ENCODE measurements around the gene PRSS56. TPM values are rescaled to one million over a fixed set of nuclear protein-coding genes. Genes with fewer than 3 reads are reported as not detected.

The PRSS56 gene
- total RNA-seq, 1 experiment from 2014 or later: not detected

GRCh38 chr2:232562515-232563151 lies 42.4 kb downstream of the PRSS56 start:
- Mint-ChIP-seq H3K27me3 (ENCODE audit: insufficient read depth, unreplicated experiment) (no peaks in the 10 kb centered on the region), H3K4me3 (ENCODE audit: unreplicated experiment) (no peak overlapping the region), H3K4me1 (ENCODE audit: low read depth, unreplicated experiment) (no peaks in the 10 kb centered on the region), H3K9me3 (ENCODE audit: unreplicated experiment) (no peaks in the 10 kb centered on the region), H3K36me3 (ENCODE audit: insufficient read depth, unreplicated experiment) (peaks cover 40% of the 10 kb centered on the region), H3K27ac (ENCODE audit: unreplicated experiment) (no peak overlapping the region)
- DNase-seq: no peak
- H3K4me3 ChIP-seq (ENCODE audit: low read depth, low read length): no peak overlapping the region
- H3K9me3 ChIP-seq: no peaks in the 10 kb centered on the region
- ChIA-PET CTCF (no interaction called here), POLR2A (no interaction called here)
- intact Hi-C loops (cut with micrococcal nuclease; ENCODE audit: unreplicated experiment): no loop called here
- no peaks in the 10 kb centered on the region for H3K4me1 ChIP-seq
- no peaks in the 10 kb centered on the region for H3K36me3 ChIP-seq (ENCODE audit: control insufficient read depth, insufficient read depth, low read length)
- no peaks in the 10 kb centered on the region for H3K27me3 ChIP-seq (replicated peaks; ENCODE audit: control insufficient read depth, insufficient read depth, low read length)
- no peak for TF ChIP-seq CTCF (IDR thresholded peaks at IDR 0.05; ENCODE audit: insufficient read depth in 1 of 2, low read depth in 1 of 2, low read length in 1 of 2, severe bottlenecking in 1 of 2, unreplicated experiment in 1 of 2)
- no TSS peak for BruUV-seq (replicated peaks)

GRCh38 chr2:232563580-232563979 lies 43.4 kb downstream of the PRSS56 start:
- POLR2A ChIA-PET: no interaction called here

GRCh38 chr2:232567721-232568120 lies 47.5 kb downstream of the PRSS56 start:
- Histone ChIP-seq H3K36me3 (ENCODE audit: control insufficient read depth, insufficient read depth, low read length) (peaks cover 2% of the 10 kb centered on the region), H3K27me3 (replicated peaks; ENCODE audit: control insufficient read depth, insufficient read depth, low read length) (no peaks in the 10 kb centered on the region), H3K9me3 (no peaks in the 10 kb centered on the region), H3K4me1 (no peaks in the 10 kb centered on the region), H3K4me3 (ENCODE audit: low read depth, low read length) (no peak overlapping the region)
- H3K4me1 Mint-ChIP-seq (ENCODE audit: low read depth, unreplicated experiment): no peaks in the 10 kb centered on the region
- no peak for DNase-seq
- TF ChIP-seq CTCF (IDR thresholded peaks at IDR 0.05; ENCODE audit: insufficient read depth in 1 of 2, low read depth in 1 of 2, low read length in 1 of 2, severe bottlenecking in 1 of 2, unreplicated experiment in 1 of 2): no peak
- H3K9me3 Mint-ChIP-seq (ENCODE audit: unreplicated experiment): no peaks in the 10 kb centered on the region
- no peak overlapping the region for H3K27ac Mint-ChIP-seq (ENCODE audit: unreplicated experiment)
- no peaks in the 10 kb centered on the region for H3K27me3 Mint-ChIP-seq (ENCODE audit: insufficient read depth, unreplicated experiment)
- ChIA-PET POLR2A (no interaction called here), CTCF (no interaction called here)
- peaks cover 35% of the 10 kb centered on the region for H3K36me3 Mint-ChIP-seq (ENCODE audit: insufficient read depth, unreplicated experiment)
- BruUV-seq (replicated peaks): no TSS peak
- H3K4me3 Mint-ChIP-seq (ENCODE audit: unreplicated experiment): no peak overlapping the region
- intact Hi-C loops (cut with micrococcal nuclease; ENCODE audit: unreplicated experiment): no loop called here

More at GRCh38 chr2:232563580-232563979, 43.4 kb downstream of the PRSS56 start:
- H3K4me3 Mint-ChIP-seq (ENCODE audit: unreplicated experiment): no peak overlapping the region
- no peaks in the 10 kb centered on the region for H3K4me1 Mint-ChIP-seq (ENCODE audit: low read depth, unreplicated experiment)
- CTCF ChIA-PET: no interaction called here
- H3K36me3 ChIP-seq (ENCODE audit: control insufficient read depth, insufficient read depth, low read length): no peaks in the 10 kb centered on the region; the same call in 1 of the 2 replicates
- no peaks in the 10 kb centered on the region for H3K27me3 ChIP-seq (replicated peaks; ENCODE audit: control insufficient read depth, insufficient read depth, low read length)
- H3K9me3 Mint-ChIP-seq (ENCODE audit: unreplicated experiment): no peaks in the 10 kb centered on the region
- DNase-seq: no peak
- no peaks in the 10 kb centered on the region for H3K9me3 ChIP-seq
- no peaks in the 10 kb centered on the region for H3K4me1 ChIP-seq
- no peak overlapping the region for H3K27ac Mint-ChIP-seq (ENCODE audit: unreplicated experiment)
- peaks cover 39% of the 10 kb centered on the region for H3K36me3 Mint-ChIP-seq (ENCODE audit: insufficient read depth, unreplicated experiment)
- H3K27me3 Mint-ChIP-seq (ENCODE audit: insufficient read depth, unreplicated experiment): no peaks in the 10 kb centered on the region
- intact Hi-C loops (cut with micrococcal nuclease; ENCODE audit: unreplicated experiment): no loop called here
- TF ChIP-seq CTCF (IDR thresholded peaks at IDR 0.05; ENCODE audit: insufficient read depth in 1 of 2, low read depth in 1 of 2, low read length in 1 of 2, severe bottlenecking in 1 of 2, unreplicated experiment in 1 of 2): no peak
- no peak overlapping the region for H3K4me3 ChIP-seq (ENCODE audit: low read depth, low read length)
- no TSS peak for BruUV-seq (replicated peaks)

All from Caco-2 (cell line).